ENCODE measurements around the gene FTMT. TPM values are rescaled to one million over a fixed set of nuclear protein-coding genes. Genes with fewer than 3 reads are reported as not detected.

Gene FTMT
- total and polyA plus RNA-seq, 4 donors = not detected

- Histone ChIP-seq H3K27me3 (ENCODE audit: control insufficient read depth in 4 of 4, insufficient read depth in 4 of 4, low read length in 3 of 4) (no peaks in the 10 kb centered on the region), H3K4me1 (ENCODE audit: control insufficient read depth in 4 of 4, insufficient read depth in 4 of 4, low read length in 3 of 4) (no peaks in the 10 kb centered on the region), H3K4me3 (ENCODE audit: low read depth in 1 of 3, low read length in 3 of 3) (no peak overlapping the region), H3K27ac (ENCODE audit: low read depth in 1 of 2, low read length in 2 of 2) (no peak overlapping the region), H3K9me3 (ENCODE audit: control insufficient read depth in 4 of 4, low read length in 3 of 4) (no peaks in the 10 kb centered on the region), H3K36me3 (ENCODE audit: control insufficient read depth in 4 of 4, insufficient read depth in 3 of 4, low read depth in 1 of 4, low read length in 3 of 4) (no peaks in the 10 kb centered on the region), H3K9ac (ENCODE audit: low read depth in 1 of 2, low read length in 2 of 2) (no peak overlapping the region)
- no peak for DNase-seq (ENCODE audit: low spot score)
- WGBS = 80% methylated on average over 1 of the region's 1 CpG
- TF ChIP-seq HNF4A (conservative IDR thresholded peaks at IDR 0.05) (no peak), MAX (IDR thresholded peaks at IDR 0.05) (no peak)
Measured at GRCh38 chr5:121833617-121834016, 18.1 kb upstream of the FTMT start.

GRCh38 chr5:121834021-121834420, 17.7 kb upstream of the FTMT start:
- WGBS = 72% methylated on average over 2 of the region's 2 CpGs
- H3K4me3 ChIP-seq (ENCODE audit: low read depth in 1 of 3, low read length in 3 of 3) = no peak overlapping the region
- no peaks in the 10 kb centered on the region for H3K36me3 ChIP-seq (ENCODE audit: control insufficient read depth in 4 of 4, insufficient read depth in 3 of 4, low read depth in 1 of 4, low read length in 3 of 4)
- no peaks in the 10 kb centered on the region for H3K4me1 ChIP-seq (ENCODE audit: control insufficient read depth in 4 of 4, insufficient read depth in 4 of 4, low read length in 3 of 4)
- no peak overlapping the region for H3K9ac ChIP-seq (ENCODE audit: low read depth in 1 of 2, low read length in 2 of 2)
- DNase-seq (ENCODE audit: low spot score) = no peak
- no peak overlapping the region for H3K27ac ChIP-seq (ENCODE audit: low read depth in 1 of 2, low read length in 2 of 2)
- H3K27me3 ChIP-seq (ENCODE audit: control insufficient read depth in 4 of 4, insufficient read depth in 4 of 4, low read length in 3 of 4) = no peaks in the 10 kb centered on the region
- H3K9me3 ChIP-seq (ENCODE audit: control insufficient read depth in 4 of 4, low read length in 3 of 4) = no peaks in the 10 kb centered on the region
- TF ChIP-seq CTCF (IDR thresholded peaks at IDR 0.05; ENCODE audit: low read depth, low read length, missing input control) = no peak
- no peak for TF ChIP-seq EGR1 (IDR thresholded peaks at IDR 0.05; ENCODE audit: low read depth in 2 of 2)
- no peak for TF ChIP-seq FOXA2 (IDR thresholded peaks at IDR 0.05)
- no peak for TF ChIP-seq NR2F2 (IDR thresholded peaks at IDR 0.05)
- no peak for TF ChIP-seq GABPA (IDR thresholded peaks at IDR 0.05 in 1 of 2, conservative IDR thresholded peaks at IDR 0.05 in 1 of 2)
- TF ChIP-seq TAF1 (conservative IDR thresholded peaks at IDR 0.05) = no peak
- TF ChIP-seq MAX (IDR thresholded peaks at IDR 0.05) = no peak
- no peak for TF ChIP-seq RAD21 (IDR thresholded peaks at IDR 0.05)
- TF ChIP-seq HNF4G (IDR thresholded peaks at IDR 0.05) = no peak
- no peak for TF ChIP-seq ATF3 (IDR thresholded peaks at IDR 0.05)
- TF ChIP-seq FOXA1 (IDR thresholded peaks at IDR 0.05) = no peak
- TF ChIP-seq JUND (IDR thresholded peaks at IDR 0.05) = no peak
- no peak for TF ChIP-seq RXRA (IDR thresholded peaks at IDR 0.05)
- no peak for TF ChIP-seq ZBTB33 (IDR thresholded peaks at IDR 0.05)
- TF ChIP-seq REST (IDR thresholded peaks at IDR 0.05) = no peak
- no peak for TF ChIP-seq SP1 (IDR thresholded peaks at IDR 0.05)
- TF ChIP-seq YY1 (IDR thresholded peaks at IDR 0.05) = no peak
- TF ChIP-seq HNF4A (conservative IDR thresholded peaks at IDR 0.05) = no peak

All from liver (tissue), 9 donors.